Measurements from ENCODE around the gene KRTAP4-6. TPM values are rescaled to one million over a fixed set of nuclear protein-coding genes. Genes with fewer than 3 reads are reported as not detected.
"Not testable (repeated sequence)": the region's sequence is repeated elsewhere in the genome, so short reads cannot be mapped to it uniquely, and the experiment has no call there.

Gene KRTAP4-6
- total RNA-seq, 4 donors from 2014 or later: 0.25 to 54.3 TPM; not detected in 2

DNA sequence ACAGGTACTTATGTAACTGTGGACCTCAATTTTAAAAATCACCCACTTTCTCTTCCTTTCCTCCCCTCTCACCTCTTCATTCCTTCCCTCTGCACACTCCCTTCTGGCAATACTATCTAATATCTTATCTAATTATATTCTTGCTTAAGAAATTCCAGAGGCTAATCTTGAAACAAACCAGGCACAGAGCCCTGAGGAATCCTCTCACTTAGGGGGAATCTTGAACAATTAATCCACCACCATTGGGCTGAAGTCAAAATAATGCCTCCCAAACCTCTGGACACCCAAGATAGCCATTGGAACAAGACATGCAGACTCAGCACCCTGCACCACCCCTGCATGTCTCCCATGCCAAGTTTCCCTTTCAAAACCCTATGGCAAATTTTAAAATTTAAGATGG lies 1.0 kb upstream of the KRTAP4-6 start:
- H3K4me3 ChIP-seq (ENCODE audit: low read depth, poor library complexity, severe bottlenecking): no peak overlapping the region
- TF ChIP-seq POLR2A (IDR thresholded peaks at IDR 0.05): no peak
- TF ChIP-seq, protein P1, sequence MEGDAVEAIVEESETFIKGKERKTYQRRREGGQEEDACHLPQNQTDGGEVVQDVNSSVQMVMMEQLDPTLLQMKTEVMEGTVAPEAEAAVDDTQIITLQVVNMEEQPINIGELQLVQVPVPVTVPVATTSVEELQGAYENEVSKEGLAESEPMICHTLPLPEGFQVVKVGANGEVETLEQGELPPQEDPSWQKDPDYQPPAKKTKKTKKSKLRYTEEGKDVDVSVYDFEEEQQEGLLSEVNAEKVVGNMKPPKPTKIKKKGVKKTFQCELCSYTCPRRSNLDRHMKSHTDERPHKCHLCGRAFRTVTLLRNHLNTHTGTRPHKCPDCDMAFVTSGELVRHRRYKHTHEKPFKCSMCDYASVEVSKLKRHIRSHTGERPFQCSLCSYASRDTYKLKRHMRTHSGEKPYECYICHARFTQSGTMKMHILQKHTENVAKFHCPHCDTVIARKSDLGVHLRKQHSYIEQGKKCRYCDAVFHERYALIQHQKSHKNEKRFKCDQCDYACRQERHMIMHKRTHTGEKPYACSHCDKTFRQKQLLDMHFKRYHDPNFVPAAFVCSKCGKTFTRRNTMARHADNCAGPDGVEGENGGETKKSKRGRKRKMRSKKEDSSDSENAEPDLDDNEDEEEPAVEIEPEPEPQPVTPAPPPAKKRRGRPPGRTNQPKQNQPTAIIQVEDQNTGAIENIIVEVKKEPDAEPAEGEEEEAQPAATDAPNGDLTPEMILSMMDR (IDR thresholded peaks at IDR 0.05): no peak
- no peak for DNase-seq (ENCODE audit: low spot score in 2 of 2)
- intact Hi-C loops (cut with DNase I; ENCODE audit: low total_unique reads): no loop called here

DNA sequence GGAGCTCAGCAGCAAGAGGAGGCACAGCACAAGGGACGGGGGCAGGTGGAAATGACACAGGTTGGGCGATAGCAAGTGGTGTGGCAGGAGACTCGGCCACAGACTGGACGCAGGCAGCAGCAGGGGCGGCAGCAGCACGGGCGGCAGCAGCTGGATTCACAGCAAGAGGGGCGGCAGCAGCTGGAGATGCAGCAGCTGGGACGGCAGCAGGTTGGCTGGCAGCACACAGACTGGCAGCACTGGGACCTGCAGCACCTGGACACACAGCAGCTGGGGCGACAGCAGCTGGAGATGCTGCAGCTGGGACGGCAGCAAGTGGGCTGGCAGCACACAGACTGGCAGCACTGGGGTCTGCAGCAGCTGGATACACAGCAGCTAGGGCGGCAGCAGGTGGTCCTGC lies 479 bp downstream of the KRTAP4-6 start:
- intact Hi-C loops (cut with DNase I; ENCODE audit: low total_unique reads); H3K4me3 ChIP-seq (ENCODE audit: low read depth, poor library complexity, severe bottlenecking); DNase-seq (ENCODE audit: low spot score in 2 of 2): not testable (repeated sequence)
- WGBS, 2 donors: 88 to 92% methylated on average over 11 to 12 of the region's 12 CpGs

DNA sequence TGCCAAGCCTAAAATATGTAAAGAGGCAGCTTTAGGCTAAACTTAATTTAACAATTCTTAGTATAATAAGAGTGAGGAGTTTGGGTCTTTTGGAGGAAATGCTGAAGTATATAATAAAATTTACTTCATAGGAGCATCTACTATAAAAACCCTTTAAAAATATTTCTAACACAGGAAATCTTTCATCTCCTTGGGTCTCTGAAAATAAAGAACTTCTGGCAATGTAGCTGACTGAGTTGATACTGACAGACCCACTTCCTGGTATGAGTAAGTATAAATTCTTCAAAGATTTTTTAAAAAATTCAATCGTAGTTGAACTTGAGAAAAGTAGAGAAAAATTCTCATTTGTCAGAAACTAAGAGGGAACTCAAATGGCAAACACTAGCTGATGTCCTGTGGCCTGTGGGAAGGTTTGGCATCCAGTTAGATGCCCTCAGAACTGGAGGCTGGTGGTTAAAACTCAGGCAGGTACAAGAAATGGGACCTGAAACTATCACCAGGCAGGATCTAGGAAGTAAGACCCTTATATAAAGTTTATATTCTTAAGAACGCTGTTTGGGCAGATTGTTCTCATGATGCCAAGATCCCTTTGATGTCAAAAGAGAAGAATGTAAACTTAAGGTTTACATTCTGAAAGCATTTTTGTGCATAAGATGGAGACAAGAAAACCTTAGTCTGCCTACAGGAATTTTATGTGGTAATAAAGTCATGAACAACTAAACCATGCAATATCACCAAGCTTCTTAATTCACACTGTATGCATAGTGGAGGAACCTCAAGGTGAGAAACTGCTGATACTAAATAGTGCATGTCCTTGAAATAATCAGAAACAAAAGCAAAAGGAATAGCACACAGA lies 6.2 kb downstream of the KRTAP4-6 start:
- intact Hi-C loops (cut with DNase I; ENCODE audit: low total_unique reads): no loop called here
- 50 to 52% methylated on average over 2 of the region's 2 CpGs for WGBS, 2 donors

DNA sequence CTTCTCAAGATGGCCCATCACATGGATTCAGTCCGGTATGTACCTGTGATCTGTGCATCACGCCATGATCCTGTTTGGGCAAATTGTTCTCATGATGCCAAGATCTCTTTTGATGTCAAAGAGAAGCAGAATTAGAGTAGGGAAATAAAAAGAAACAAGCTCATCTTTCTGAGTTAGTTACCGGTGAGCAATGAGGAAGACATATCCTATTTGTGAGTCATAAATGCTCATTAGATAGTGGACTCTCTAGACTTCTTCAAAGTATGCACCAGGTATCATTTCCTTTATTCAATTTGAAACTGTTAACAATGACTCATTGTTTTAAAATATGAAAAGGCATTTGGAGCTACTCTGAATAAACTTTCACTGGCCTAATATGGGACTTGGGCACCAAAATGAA lies 8.4 kb downstream of the KRTAP4-6 start:
- intact Hi-C loops (cut with DNase I; ENCODE audit: low total_unique reads): no loop called here
- WGBS, 2 donors: 75 to 79% methylated on average over 3 of the region's 3 CpGs
- no peak for DNase-seq (ENCODE audit: low spot score in 2 of 2)
- H3K4me3 ChIP-seq (ENCODE audit: low read depth, poor library complexity, severe bottlenecking): no peak overlapping the region
- TF ChIP-seq POLR2A (IDR thresholded peaks at IDR 0.05): no peak

More for the DNA sequence above, 6.2 kb downstream of the KRTAP4-6 start:
- no peak overlapping the region for H3K4me3 ChIP-seq (ENCODE audit: low read depth, poor library complexity, severe bottlenecking)
- no peak for TF ChIP-seq POLR2A (IDR thresholded peaks at IDR 0.05)
- TF ChIP-seq, protein P1 (IDR thresholded peaks at IDR 0.05): no peak
- DNase-seq (ENCODE audit: low spot score in 2 of 2): no peak

DNA sequence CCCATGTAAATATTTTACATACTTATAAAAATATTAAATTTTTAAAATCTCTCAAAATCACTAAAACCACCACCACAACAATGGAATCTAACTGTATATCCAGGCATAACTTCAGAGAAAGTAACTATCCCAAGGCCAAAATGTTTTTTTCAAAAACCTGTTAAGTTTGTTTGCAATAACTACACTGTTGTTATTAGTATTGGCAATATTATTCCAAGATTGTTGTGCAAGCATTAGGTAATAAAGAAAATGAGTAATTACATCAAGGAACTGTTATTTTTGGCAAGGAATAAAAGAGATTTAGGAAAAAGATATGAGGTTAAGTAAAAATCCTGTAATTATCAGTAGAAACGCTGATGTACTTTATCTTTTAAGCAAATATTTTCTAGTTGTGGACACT lies 13.0 kb downstream of the KRTAP4-6 start:
- 46 to 48% methylated on average over 1 of the region's 1 CpG for WGBS, 2 donors
- DNase-seq (ENCODE audit: low spot score in 2 of 2): no peak

DNA sequence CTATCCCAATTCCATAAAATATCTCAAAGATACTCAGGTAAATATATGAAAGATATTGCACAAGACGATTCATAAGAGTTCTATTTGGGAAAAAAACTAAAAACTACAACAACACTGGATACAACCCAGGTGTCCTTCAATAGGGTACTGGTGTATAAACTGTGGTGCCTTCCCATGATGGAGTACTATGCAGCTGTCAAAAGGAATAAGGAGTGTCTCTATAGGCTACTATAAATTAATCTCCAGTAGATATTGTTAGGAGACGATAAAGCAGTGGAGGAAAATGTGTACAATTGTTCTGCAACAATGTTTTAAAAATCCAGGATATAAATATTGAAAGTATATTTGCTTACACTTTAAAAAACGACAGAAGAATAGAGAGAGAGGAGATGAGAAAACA lies 13.9 kb downstream of the KRTAP4-6 start:
- no peak for TF ChIP-seq POLR2A (IDR thresholded peaks at IDR 0.05)
- TF ChIP-seq, protein P1 (IDR thresholded peaks at IDR 0.05): no peak
- intact Hi-C loops (cut with DNase I; ENCODE audit: low total_unique reads): no loop called here
- DNase-seq (ENCODE audit: low spot score in 2 of 2): no peak
- 81 to 84% methylated on average over 3 of the region's 3 CpGs for WGBS, 2 donors
- H3K4me3 ChIP-seq (ENCODE audit: low read depth, poor library complexity, severe bottlenecking): no peak overlapping the region

More for the DNA sequence above, 13.0 kb downstream of the KRTAP4-6 start:
- intact Hi-C loops (cut with DNase I; ENCODE audit: low total_unique reads): no loop called here
- no peak overlapping the region for H3K4me3 ChIP-seq (ENCODE audit: low read depth, poor library complexity, severe bottlenecking)
- TF ChIP-seq POLR2A (IDR thresholded peaks at IDR 0.05): no peak
- TF ChIP-seq, protein P1 (IDR thresholded peaks at IDR 0.05): no peak

DNA sequence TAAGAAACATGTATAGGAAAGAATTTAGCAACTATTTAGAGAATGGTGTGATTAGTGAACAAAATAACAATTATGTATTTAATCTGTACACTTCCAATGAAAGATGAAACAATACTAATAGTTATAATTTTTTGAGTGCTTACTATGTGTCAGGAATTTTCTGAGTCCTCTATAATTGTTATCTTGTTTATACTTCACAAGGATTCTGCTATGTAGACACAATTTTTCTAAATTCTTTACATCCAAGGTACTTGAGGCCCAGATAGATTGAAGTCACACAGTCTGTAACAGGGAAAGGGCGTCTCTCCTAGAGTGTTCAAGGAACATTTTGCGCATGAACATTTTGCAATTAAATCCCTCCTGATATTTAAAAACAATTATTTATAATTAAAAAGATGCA lies 15.3 kb downstream of the KRTAP4-6 start:
- intact Hi-C loops (cut with DNase I; ENCODE audit: low total_unique reads): no loop called here
- no peak for TF ChIP-seq POLR2A (IDR thresholded peaks at IDR 0.05)
- TF ChIP-seq, protein P1 (IDR thresholded peaks at IDR 0.05): no peak
- no peak for DNase-seq (ENCODE audit: low spot score in 2 of 2)
- no peak overlapping the region for H3K4me3 ChIP-seq (ENCODE audit: low read depth, poor library complexity, severe bottlenecking)
- WGBS, 2 donors: 91 to 97% methylated on average over 2 of the region's 2 CpGs

DNA sequence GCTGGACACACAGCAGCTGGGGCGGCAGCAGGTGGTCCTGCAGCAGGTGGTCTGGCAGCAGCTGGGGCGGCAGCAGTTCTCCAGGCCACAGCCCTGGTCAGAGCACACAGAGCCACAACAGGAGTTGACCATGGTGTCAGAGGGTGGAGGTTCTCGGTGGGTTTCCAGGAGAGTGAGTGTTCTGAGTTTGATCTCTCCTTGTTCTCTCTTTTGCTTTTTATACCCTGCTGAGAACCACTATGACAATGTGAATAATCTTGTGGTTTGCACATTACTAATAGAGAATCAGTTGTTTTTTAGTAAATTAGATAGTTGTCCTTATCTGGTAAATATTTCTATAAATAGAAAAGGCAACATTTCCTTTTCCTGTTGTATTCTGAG lies 16.4 kb downstream of the KRTAP4-6 start, which contains the start of gene KRTAP4-12:
KRTAP4-12 (minus strand) TSS at position 192 of the 381 bp plus-strand sequence; CDS start at position 132, 60 bp downstream.
- H3K4me3 ChIP-seq (ENCODE audit: low read depth, poor library complexity, severe bottlenecking); DNase-seq (ENCODE audit: low spot score in 2 of 2); intact Hi-C loops (cut with DNase I; ENCODE audit: low total_unique reads): not testable (repeated sequence)
- 76 to 91% methylated on average over 3 of the region's 3 CpGs for WGBS, 2 donors

DNA sequence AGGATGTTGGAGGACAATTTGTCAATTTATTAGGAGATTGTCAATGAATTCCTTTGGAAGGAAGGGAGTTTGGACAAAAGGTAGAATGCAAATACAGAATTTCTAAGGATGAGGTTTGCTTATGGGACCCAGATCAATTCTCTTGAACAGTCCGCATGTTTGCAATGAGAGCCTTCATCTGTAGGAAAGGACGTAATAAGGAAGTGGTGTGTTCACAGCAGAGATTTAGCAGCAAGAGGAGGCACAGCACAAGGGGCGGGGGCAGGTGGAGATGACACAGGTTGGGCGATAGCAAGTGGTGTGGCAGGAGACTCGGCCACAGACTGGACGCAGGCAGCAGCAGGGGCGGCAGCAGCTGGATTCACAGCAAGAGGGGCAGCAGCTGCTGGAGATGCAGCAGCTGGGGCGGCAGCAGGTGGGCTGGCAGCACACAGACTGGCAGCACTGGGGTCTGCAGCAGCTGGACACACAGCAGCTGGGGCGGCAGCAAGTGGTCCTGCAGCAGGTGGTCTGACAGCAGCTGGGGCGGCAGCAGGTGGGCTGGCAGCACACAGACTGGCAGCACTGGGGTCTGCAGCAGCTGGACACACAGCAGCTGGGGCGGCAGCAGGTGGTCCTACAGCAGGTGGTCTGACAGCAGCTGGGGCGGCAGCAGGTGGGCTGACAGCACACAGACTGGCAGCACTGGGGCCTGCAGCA lies 16.9 kb downstream of the KRTAP4-6 start:
- H3K4me3 ChIP-seq (ENCODE audit: low read depth, poor library complexity, severe bottlenecking); DNase-seq (ENCODE audit: low spot score in 2 of 2); intact Hi-C loops (cut with DNase I; ENCODE audit: low total_unique reads): not testable (repeated sequence)
- 90 to 91% methylated on average over 8 to 12 of the region's 12 CpGs for WGBS, 2 donors

Data from lower leg skin (tissue), 4 donors.